Activated CD4-positive, alpha-beta memory T cell treated with anti-CD3 and anti-CD28 coated beads for 36 hours (primary cell): Measurements from ENCODE around the gene ASF1A. TPM values are rescaled to one million over a fixed set of nuclear protein-coding genes. Genes with fewer than 3 reads are reported as not detected.

Experiments used
- CTCF ChIA-PET: fragments of 350-600 bp; sonication (Branson Sonifier 250); formaldehyde crosslinking; loops from one replicate; lab custom pipeline; 2021; ENCODE audit warnings: antibody characterized with exemption, inconsistent platforms; lab: Charles Lee
- POLR2A ChIA-PET: fragments of 350-600 bp; sonication (Branson Sonifier 250); formaldehyde crosslinking; loops from one replicate; lab custom pipeline; 2021; ENCODE audit warnings: antibody characterized with exemption; lab: Charles Lee
- DNase-seq: peaks from one replicate; pipeline ENCODE4 v3.0.0-alpha.2; 2020
- H3K27ac Mint-ChIP-seq: one replicate; pipeline ENCODE4 v1.8.0; 2021; ENCODE audit warnings: mixed read lengths
- H3K27me3 Mint-ChIP-seq: one replicate; pipeline ENCODE4 v1.8.0; 2021; ENCODE audit warnings: mixed read lengths
- H3K36me3 Mint-ChIP-seq: one replicate; pipeline ENCODE4 v1.8.0; 2021; ENCODE audit warnings: mixed read lengths
- H3K4me1 Mint-ChIP-seq: one replicate; pipeline ENCODE4 v1.8.0; 2021; ENCODE audit warnings: low read depth, mixed read lengths
- H3K4me3 Mint-ChIP-seq: one replicate; pipeline ENCODE4 v1.8.0; 2021; ENCODE audit warnings: mild to moderate bottlenecking, mixed read lengths
- H3K9me3 Mint-ChIP-seq: one replicate; pipeline ENCODE4 v1.8.0; 2021; ENCODE audit warnings: mixed read lengths
- intact Hi-C: fragments of 100-400 bp; cut with micrococcal nuclease; formaldehyde crosslinking; loops from one replicate; pipeline ENCODE4 v1.15.1; 2023
- total RNA-seq, 2 experiments: library from RNA; stranded (reverse); gene quantifications; one replicate each; pipeline ENCODE4 v1.2.3, GENCODE V29; 2021

The ASF1A gene
- total RNA-seq, 2 experiments from 2014 or later, result 32.5 to 32.7 TPM

DNA sequence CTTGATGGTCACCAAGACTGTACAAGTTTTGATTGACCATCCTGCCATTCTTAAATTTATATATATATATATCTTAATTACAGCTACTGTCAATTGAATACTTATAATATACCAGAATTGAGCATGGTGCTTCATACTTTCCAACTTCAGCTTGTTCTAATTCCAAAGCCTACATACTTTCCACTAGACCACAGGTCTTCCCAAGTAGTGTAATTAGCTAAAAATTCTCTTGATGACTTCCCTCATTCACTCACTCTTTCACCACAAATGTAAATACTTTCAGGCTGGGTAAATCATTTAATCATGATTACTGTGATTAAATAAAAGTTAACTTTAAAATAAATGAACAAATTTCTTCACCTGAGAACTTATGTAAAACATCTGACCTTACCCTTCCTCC lies 3.4 kb downstream of the ASF1A start:
- Mint-ChIP-seq H3K9me3 (no peaks in the 10 kb centered on the region), H3K36me3 (peaks cover 26% of the 10 kb centered on the region), H3K27ac (peak overlapping the region; percentile 60), H3K4me1 (peaks cover 51% of the 10 kb centered on the region), H3K27me3 (peaks cover 1% of the 10 kb centered on the region), H3K4me3 (no peak overlapping the region)
- ChIA-PET POLR2A (interaction anchor here (0.7 to 2.6 kb wide), 3 partner anchors 38 to 188 kb away, joined by 3 to 8 read pairs (median 8); partner anchors contain the start of gene MCM9), CTCF (interaction anchor here (0.7 to 2.7 kb wide), 8 partner anchors 9 to 265 kb away, joined by 3 to 12 read pairs (median 6); partner anchors contain the start of gene MCM9)
- no peak for DNase-seq
- intact Hi-C loops, result loop anchor here (2.0 to 10.0 kb wide), 3 partner anchors 333 to 1413 kb away; partner anchors contain the start of gene DCBLD1

DNA sequence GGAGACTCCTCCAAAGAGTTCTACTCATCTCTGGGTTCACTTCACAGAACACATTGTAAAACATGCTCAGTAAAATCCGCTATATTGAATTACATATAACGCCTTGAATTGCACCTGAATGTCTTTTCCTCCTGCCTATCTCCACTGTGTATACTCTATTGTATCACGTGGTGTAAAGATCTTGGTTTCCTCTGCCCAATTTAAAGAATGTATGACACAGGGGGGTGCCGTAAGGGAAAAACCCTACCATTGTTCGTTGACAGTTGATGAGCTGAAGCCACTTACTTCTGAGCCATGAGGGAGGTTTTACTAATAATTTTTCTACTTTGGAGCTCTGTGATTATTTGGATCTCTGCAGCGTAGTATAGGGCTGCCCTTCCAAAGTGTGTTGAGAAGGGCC lies 6.0 kb downstream of the ASF1A start:
- POLR2A ChIA-PET, result no interaction called here
- peak overlapping the region; percentile 42 for H3K27ac Mint-ChIP-seq
- DNase-seq, result peak; percentile 37
- H3K4me3 Mint-ChIP-seq, result no peak overlapping the region
- CTCF ChIA-PET, result interaction anchor here (0.8 to 1.0 kb wide), 2 partner anchors 11 kb away, joined by 3 read pairs; no protein-coding TSS in a partner anchor
- H3K27me3 Mint-ChIP-seq, result no peaks in the 10 kb centered on the region
- intact Hi-C loops, result loop anchor here (10.0 kb wide), 2 partner anchors 415 to 1415 kb away; partner anchors contain the start of gene DCBLD1
- peaks cover 73% of the 10 kb centered on the region for H3K4me1 Mint-ChIP-seq
- H3K36me3 Mint-ChIP-seq, result peaks cover 31% of the 10 kb centered on the region
- no peaks in the 10 kb centered on the region for H3K9me3 Mint-ChIP-seq

DNA sequence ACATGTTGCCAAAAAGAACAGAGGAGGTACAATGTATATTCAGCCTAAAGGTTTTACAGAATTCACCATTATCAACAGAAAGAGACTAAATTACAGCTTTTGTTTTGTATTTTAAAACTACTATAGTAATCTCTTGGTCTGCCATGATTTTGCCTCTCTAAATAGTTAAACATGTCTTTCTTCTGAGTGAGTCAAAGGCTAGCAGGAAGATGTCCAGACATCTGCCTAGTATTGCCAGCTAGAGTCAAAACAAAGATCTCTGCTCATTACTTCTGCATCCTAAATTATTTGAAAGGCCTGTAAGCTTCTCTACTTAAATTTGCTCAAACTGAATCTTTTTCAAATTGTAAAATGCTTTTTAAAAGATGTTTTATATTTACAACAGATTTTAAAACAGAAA lies 8.8 kb downstream of the ASF1A start:
- Mint-ChIP-seq H3K4me1 (peaks cover 91% of the 10 kb centered on the region), H3K36me3 (peaks cover 47% of the 10 kb centered on the region), H3K27me3 (no peaks in the 10 kb centered on the region), H3K27ac (no peak overlapping the region), H3K4me3 (no peak overlapping the region), H3K9me3 (no peaks in the 10 kb centered on the region)
- no peak for DNase-seq
- CTCF ChIA-PET, result interaction anchor here (1.1 kb wide), 1 partner anchor 107 kb away, joined by 3 read pairs; no protein-coding TSS in a partner anchor
- intact Hi-C loops, result no loop called here
- POLR2A ChIA-PET, result no interaction called here

DNA sequence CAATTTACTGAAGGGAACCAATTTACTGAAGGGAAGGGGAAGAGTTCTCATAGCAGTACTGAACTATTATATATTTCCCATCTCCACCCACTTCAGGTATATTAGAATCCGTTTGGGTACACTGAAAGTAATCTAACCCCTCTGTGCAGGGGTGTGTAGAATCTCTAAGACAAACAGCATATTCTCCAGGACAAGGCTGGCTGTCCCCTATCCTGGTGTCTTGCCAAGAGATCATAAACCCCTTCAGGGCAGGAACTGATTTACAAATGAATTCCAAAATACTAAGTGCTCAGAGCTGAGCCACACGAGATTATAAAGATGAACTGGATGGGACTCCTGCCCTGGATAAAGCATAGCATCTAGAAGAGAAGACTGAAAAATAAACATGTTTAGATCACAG lies 9.2 kb downstream of the ASF1A start:
- ChIA-PET POLR2A (no interaction called here), CTCF (interaction anchor here (0.6 to 2.0 kb wide), 2 partner anchors 8 to 17 kb away, joined by 3 to 13 read pairs; no protein-coding TSS in a partner anchor)
- Mint-ChIP-seq H3K9me3 (no peaks in the 10 kb centered on the region), H3K4me3 (no peak overlapping the region), H3K36me3 (peaks cover 51% of the 10 kb centered on the region), H3K27ac (peak overlapping the region; percentile 1), H3K27me3 (no peaks in the 10 kb centered on the region), H3K4me1 (peaks cover 86% of the 10 kb centered on the region)
- intact Hi-C loops, result no loop called here
- DNase-seq, result no peak

DNA sequence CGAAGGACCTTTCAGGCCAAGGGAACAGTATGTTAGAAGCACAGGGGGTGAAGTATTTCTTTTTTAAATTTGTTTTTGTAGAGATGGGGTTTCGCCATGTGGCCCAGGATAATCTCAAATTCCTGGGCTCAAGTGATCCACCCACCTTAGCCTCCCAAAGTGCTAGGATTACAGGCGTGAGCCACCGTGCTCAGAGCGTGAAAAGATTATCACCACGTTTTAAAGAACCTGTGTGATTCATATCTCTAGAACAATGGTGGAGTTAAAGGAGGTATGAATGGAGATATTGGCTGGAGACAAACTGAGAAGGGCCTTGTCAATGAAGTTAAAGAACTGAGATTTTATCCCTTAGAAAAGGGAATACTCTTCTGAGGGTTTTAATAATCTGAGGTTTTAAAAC lies 9.7 kb downstream of the ASF1A start:
- Mint-ChIP-seq H3K27me3 (no peaks in the 10 kb centered on the region), H3K4me1 (peaks cover 82% of the 10 kb centered on the region), H3K4me3 (no peak overlapping the region), H3K36me3 (peaks cover 50% of the 10 kb centered on the region), H3K27ac (no peak overlapping the region), H3K9me3 (no peaks in the 10 kb centered on the region)
- intact Hi-C loops, result no loop called here
- DNase-seq, result no peak
- ChIA-PET CTCF (interaction anchor here (0.6 to 2.0 kb wide), 3 partner anchors 8 to 58 kb away, joined by 3 to 13 read pairs (median 3); no protein-coding TSS in a partner anchor), POLR2A (interaction anchor here (1.7 kb wide), 1 partner anchor 8 kb away, joined by 8 read pairs; no protein-coding TSS in a partner anchor)

DNA sequence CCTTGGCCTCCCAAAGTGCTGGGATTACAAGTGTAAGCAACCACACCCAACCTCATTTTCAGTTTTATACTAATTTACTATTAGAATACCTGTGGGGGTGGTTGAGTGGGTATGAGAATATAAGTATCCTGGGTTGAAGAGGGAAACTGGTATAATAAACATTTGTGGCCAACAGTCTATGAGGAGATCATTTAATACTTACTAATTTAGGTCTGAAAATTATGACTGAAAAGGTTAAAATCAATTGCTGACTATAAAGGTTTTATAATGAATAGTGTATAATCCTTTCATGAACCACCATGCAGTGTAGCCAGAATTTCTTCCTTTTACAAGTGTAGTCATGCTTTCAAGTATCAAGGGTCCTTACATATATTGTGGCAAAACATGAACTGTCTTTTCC lies 11.1 kb downstream of the ASF1A start:
- H3K9me3 Mint-ChIP-seq, result no peaks in the 10 kb centered on the region
- peaks cover 52% of the 10 kb centered on the region for H3K36me3 Mint-ChIP-seq
- DNase-seq, result no peak
- ChIA-PET CTCF (interaction anchor here (1.3 to 2.0 kb wide), 2 partner anchors 10 to 60 kb away, joined by 3 to 13 read pairs; no protein-coding TSS in a partner anchor), POLR2A (interaction anchor here (1.7 kb wide), 1 partner anchor 10 kb away, joined by 8 read pairs; no protein-coding TSS in a partner anchor)
- intact Hi-C loops, result loop anchor here (1.0 kb wide), 1 partner anchor 9 kb away; no protein-coding TSS in a partner anchor
- H3K27me3 Mint-ChIP-seq, result no peaks in the 10 kb centered on the region
- no peak overlapping the region for H3K4me3 Mint-ChIP-seq
- H3K4me1 Mint-ChIP-seq, result peaks cover 71% of the 10 kb centered on the region
- H3K27ac Mint-ChIP-seq, result peak overlapping the region; percentile 49

DNA sequence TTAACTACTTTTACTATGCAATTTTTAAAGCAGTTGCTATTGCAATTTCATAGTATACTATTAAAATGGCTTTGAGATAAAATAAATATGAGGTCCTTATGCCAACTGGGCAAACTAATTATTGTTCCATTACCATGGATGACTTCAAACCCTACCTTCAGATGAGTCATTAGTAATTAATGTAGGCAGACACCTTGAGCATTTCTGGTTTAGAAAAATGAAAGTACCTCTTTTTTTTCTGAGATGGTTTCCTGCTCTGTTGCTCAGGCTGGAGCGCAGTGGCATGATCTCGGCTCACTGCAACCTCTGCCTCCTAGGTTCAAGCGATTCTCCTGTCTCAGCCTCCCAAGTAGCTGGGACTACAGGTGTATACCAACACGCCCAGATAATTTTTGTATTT lies 11.9 kb downstream of the ASF1A start:
- DNase-seq, result no peak
- intact Hi-C loops, result loop anchor here (1.0 kb wide), 1 partner anchor 10 kb away; no protein-coding TSS in a partner anchor
- ChIA-PET CTCF (interaction anchor here (0.6 to 1.7 kb wide), 2 partner anchors 205 to 410 kb away, joined by 5 read pairs; no protein-coding TSS in a partner anchor), POLR2A (no interaction called here)
- Mint-ChIP-seq H3K27ac (peak overlapping the region; percentile 83), H3K27me3 (no peaks in the 10 kb centered on the region), H3K36me3 (peaks cover 52% of the 10 kb centered on the region), H3K4me3 (no peak overlapping the region), H3K9me3 (no peaks in the 10 kb centered on the region), H3K4me1 (peaks cover 63% of the 10 kb centered on the region)

DNA sequence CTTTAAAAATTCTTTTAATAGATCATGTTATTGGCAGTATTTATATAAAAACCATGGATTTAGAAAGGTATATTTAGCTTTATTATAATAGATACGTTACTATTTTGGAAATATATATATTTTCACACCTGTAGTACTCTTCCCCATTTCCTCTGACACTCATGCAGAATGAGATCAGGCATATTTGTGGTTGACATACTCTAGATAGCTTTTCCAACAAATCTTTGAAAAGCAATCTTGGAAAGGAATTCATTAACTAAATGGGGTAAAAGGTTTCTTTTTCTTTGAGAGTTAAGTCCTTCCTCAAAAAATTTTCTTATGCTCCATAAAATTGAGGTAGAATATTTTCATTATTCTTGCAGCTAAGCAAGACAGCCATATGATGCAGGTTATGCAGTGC lies 14.5 kb downstream of the ASF1A start:
- CTCF ChIA-PET, result interaction anchor here (0.6 kb wide), 1 partner anchor 1353 kb away, joined by 4 read pairs; no protein-coding TSS in a partner anchor
- POLR2A ChIA-PET, result no interaction called here

DNA sequence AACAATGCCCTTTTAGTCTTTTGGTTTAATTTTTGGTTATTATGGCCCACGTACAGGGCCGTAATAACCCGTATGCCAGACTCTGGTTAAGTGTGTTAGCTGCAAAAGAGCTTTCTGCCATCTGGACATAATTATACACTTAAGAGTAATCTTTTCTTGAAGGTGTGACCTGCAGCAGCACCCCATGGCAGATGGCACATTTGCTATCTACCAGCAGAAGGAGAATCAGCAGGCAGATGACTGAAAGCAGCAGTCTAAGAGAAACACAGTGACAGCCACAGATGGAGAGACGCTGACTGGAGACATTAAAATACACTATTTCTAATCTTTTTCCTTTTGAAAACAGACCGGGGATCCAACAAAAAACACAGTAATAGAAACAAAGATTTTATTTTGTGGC lies 18.7 kb downstream of the ASF1A start:
- DNase-seq, result no peak
- CTCF ChIA-PET, result no interaction called here
- intact Hi-C loops, result no loop called here
- H3K9me3 Mint-ChIP-seq, result no peaks in the 10 kb centered on the region
- no peak overlapping the region for H3K27ac Mint-ChIP-seq
- H3K4me1 Mint-ChIP-seq, result peaks cover 4% of the 10 kb centered on the region
- POLR2A ChIA-PET, result no interaction called here
- no peaks in the 10 kb centered on the region for H3K27me3 Mint-ChIP-seq
- H3K4me3 Mint-ChIP-seq, result no peak overlapping the region
- H3K36me3 Mint-ChIP-seq, result peaks cover 49% of the 10 kb centered on the region

More for the DNA sequence above, 14.5 kb downstream of the ASF1A start:
- no peaks in the 10 kb centered on the region for H3K9me3 Mint-ChIP-seq
- H3K4me3 Mint-ChIP-seq, result no peak overlapping the region
- H3K27ac Mint-ChIP-seq, result no peak overlapping the region
- DNase-seq, result no peak
- no peaks in the 10 kb centered on the region for H3K27me3 Mint-ChIP-seq
- intact Hi-C loops, result no loop called here
- peaks cover 45% of the 10 kb centered on the region for H3K36me3 Mint-ChIP-seq
- H3K4me1 Mint-ChIP-seq, result peaks cover 39% of the 10 kb centered on the region

DNA sequence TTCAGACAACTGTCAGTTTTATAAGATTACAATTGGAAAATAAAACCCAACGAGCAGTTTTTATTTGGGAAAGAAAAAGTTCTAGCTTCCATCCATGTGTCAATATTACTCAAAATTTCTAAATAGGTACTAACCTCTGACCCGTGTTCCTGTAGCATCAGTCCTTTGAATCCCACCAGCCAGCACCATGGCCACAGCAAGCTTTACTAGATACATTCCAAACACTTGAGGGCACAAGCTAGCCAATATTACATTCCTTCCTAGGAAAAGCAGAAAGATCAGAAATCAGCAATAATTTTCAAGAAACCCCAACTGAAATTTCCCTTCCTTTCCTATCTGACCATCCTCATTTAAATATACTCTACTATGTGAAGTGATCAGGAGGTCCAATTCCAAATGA lies 19.2 kb downstream of the ASF1A start:
- ChIA-PET CTCF (no interaction called here), POLR2A (no interaction called here)
- no peak for DNase-seq

DNA sequence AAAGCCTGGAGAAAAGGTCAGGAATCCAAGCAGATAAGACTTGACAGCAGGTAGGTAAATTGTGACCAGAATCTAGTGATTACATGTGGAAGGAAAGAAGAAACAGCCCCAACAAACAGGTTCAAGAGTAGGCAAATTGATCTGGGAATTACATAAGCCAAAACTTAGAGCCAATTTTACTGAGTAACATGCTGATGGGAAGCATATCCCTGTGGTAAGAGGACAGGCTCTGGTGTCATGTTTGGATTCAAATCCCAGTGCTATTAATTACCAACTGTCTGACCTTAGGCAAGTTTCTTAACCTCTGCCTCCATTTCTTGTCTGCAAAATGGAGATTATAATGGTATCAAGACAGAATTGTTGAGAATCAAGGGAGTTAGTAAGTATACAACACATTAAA lies 20.6 kb downstream of the ASF1A start:
- intact Hi-C loops, result no loop called here
- Mint-ChIP-seq H3K27me3 (no peaks in the 10 kb centered on the region), H3K36me3 (peaks cover 44% of the 10 kb centered on the region), H3K27ac (no peak overlapping the region), H3K4me3 (no peak overlapping the region), H3K4me1 (peaks cover 4% of the 10 kb centered on the region), H3K9me3 (no peaks in the 10 kb centered on the region)
- CTCF ChIA-PET, result interaction anchor here (1.2 kb wide), 1 partner anchor 196 kb away, joined by 3 read pairs; no protein-coding TSS in a partner anchor
- no peak for DNase-seq
- POLR2A ChIA-PET, result no interaction called here

More for the DNA sequence above, 19.2 kb downstream of the ASF1A start:
- intact Hi-C loops, result no loop called here
- no peaks in the 10 kb centered on the region for H3K27me3 Mint-ChIP-seq
- H3K9me3 Mint-ChIP-seq, result no peaks in the 10 kb centered on the region
- H3K27ac Mint-ChIP-seq, result no peak overlapping the region
- H3K4me3 Mint-ChIP-seq, result no peak overlapping the region
- H3K4me1 Mint-ChIP-seq, result peaks cover 4% of the 10 kb centered on the region
- peaks cover 46% of the 10 kb centered on the region for H3K36me3 Mint-ChIP-seq

DNA sequence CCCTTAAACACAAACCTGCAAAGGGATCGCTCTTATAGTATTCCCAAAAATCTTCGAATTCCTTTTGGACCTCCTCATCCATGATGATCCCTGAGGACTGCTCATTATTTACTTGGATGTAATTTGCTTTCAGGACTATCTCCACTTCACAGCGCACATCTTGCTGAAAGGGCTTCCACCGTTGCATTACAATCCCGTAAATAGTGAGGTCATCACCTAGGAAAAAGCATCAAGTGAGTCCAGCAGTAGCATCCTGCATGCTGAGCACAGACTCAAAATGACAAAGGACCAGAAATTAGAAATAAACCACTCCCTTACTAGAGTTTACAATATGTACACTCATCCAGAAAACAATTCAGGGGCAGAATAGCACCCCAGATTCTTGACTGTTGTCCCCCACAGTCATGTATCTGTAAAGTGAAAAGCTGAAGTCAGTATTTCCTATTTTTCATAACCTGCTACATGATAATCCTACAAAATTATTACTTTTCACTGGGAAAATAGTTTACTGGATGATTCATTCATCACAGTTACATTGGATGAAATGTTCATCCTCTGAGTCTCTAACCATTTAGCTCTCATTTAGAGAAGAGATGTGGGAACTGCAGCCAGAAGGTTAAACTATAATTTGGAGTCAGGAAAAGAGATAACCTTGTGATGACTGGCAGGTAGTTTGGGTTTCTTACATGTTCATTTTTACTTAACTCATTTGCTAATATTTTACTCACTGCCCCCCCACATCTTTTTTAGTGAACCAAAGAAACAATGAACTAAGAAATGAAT lies 23.8 kb downstream of the ASF1A start:
- no peak overlapping the region for H3K4me3 Mint-ChIP-seq
- no peaks in the 10 kb centered on the region for H3K9me3 Mint-ChIP-seq
- ChIA-PET POLR2A (no interaction called here), CTCF (no interaction called here)
- DNase-seq, result no peak
- H3K4me1 Mint-ChIP-seq, result peaks cover 4% of the 10 kb centered on the region
- intact Hi-C loops, result no loop called here
- no peak overlapping the region for H3K27ac Mint-ChIP-seq
- no peaks in the 10 kb centered on the region for H3K27me3 Mint-ChIP-seq
- peaks cover 56% of the 10 kb centered on the region for H3K36me3 Mint-ChIP-seq
